Testis (tissue), 3 donors: Measurements from ENCODE around the gene GNAI1. TPM values are rescaled to one million over a fixed set of nuclear protein-coding genes. Genes with fewer than 3 reads are reported as not detected.

ENCODE experiments used
- DNase-seq: peaks from one replicate; pipeline ENCODE4 v3.0.0-alpha.2; 2019
- H3K27ac ChIP-seq, 2 donors: fragments of 200-600 bp; sonication (generic); one replicate each; pipeline ENCODE4 v1.5.1; 2019
- H3K27me3 ChIP-seq: fragments of 200-600 bp; sonication (generic); one replicate; pipeline ENCODE4 v1.5.1; 2019
- H3K36me3 ChIP-seq: fragments of 200-600 bp; sonication (generic); one replicate; pipeline ENCODE4 v1.5.1; 2017; ENCODE audit warnings: low read depth; ENCODE audit errors: missing control alignments
- H3K4me1 ChIP-seq: fragments of 200-600 bp; sonication (generic); one replicate; pipeline ENCODE4 v1.5.1; 2019
- H3K4me3 ChIP-seq, 2 donors: fragments of 200-600 bp; sonication (generic); one replicate each; pipeline ENCODE4 v1.5.1; 2017 to 2019
- H3K9me3 ChIP-seq: fragments of 200-600 bp; sonication (generic); one replicate; pipeline ENCODE4 v1.5.1; 2017
- POLR2A ChIP-seq: fragments of 450-650 bp; IDR thresholded peaks from one replicate; pipeline ENCODE4 v1.6.1; 2017; ENCODE audit warnings: antibody characterized with exemption, mild to moderate bottlenecking, moderate library complexity
- WGBS, 2 donors: methylation state at CpG; one replicate each; pipeline ENCODE4 v1.1.5; 2018; 5-methylcytosine and 5-hydroxymethylcytosine counted together
- intact Hi-C: fragments of 100-400 bp; cut with DNase I; formaldehyde crosslinking; loops from one replicate; pipeline ENCODE4 v1.15.1; 2023; ENCODE audit warnings: low total_unique reads
- polyA plus RNA-seq: library from polyadenylated mRNA; stranded (reverse); fragments of 350-450 nt; fragmentation: Illumina TruSeq; extraction: RNeasy Lipid Tissue Mini Kit (QIAGEN cat#74804); gene quantifications from one replicate; pipeline ENCODE4 v1.2.3, GENCODE V29; 2014; ENCODE audit warnings: low read depth, low replicate concordance; ENCODE audit not compliant: insufficient read depth
- total RNA-seq, 2 donors: library from RNA; depleted of rRNA; stranded (reverse); fragments of >200 nt; gene quantifications; one replicate each; pipeline ENCODE4 v1.2.3, GENCODE V29; 2016
- TF ChIP-seq, protein P1 (sequence below), 3 experiments: fragments of 450-650 bp in 2 of 3; fragments of 200-600 bp in 1 of 3; sonication (generic) in 1 of 3; IDR thresholded peaks; one replicate each; pipeline ENCODE4 v1.5.1; 2016 to 2019; ENCODE audit warnings: antibody characterized with exemption in 3 of 3, mild to moderate bottlenecking in 2 of 3, moderate library complexity in 1 of 3

The GNAI1 gene
- total and polyA plus RNA-seq, 3 donors from 2014 or later = 46.9 to 61.6 (median 59.0) TPM

DNA sequence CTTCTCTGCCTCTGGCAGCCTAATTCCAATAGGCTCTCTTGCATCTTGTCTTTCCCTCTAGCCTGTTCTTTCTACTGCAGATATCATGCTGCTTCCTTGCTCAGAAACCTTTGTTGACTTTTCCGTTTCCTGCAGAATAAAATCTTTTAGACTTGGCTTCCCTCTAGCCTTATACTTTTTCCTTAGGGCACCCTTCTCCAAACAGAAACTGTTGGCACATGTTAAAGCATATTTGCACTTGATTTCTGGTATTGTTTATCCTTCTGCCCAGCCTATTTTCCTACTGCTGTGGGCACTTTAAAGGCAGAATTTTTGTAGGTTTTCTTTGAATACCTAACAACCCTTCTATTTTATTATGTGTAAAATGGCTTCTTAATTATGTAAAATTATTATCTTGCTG is 4.6 kb downstream of the GNAI1 start:
- H3K27me3 ChIP-seq = no peaks in the 10 kb centered on the region
- H3K27ac ChIP-seq = no peak overlapping the region
- H3K4me3 ChIP-seq = no peak overlapping the region
- H3K4me1 ChIP-seq = peaks cover 15% of the 10 kb centered on the region
- no peaks in the 10 kb centered on the region for H3K9me3 ChIP-seq
- no peak for TF ChIP-seq POLR2A
- TF ChIP-seq, protein P1, sequence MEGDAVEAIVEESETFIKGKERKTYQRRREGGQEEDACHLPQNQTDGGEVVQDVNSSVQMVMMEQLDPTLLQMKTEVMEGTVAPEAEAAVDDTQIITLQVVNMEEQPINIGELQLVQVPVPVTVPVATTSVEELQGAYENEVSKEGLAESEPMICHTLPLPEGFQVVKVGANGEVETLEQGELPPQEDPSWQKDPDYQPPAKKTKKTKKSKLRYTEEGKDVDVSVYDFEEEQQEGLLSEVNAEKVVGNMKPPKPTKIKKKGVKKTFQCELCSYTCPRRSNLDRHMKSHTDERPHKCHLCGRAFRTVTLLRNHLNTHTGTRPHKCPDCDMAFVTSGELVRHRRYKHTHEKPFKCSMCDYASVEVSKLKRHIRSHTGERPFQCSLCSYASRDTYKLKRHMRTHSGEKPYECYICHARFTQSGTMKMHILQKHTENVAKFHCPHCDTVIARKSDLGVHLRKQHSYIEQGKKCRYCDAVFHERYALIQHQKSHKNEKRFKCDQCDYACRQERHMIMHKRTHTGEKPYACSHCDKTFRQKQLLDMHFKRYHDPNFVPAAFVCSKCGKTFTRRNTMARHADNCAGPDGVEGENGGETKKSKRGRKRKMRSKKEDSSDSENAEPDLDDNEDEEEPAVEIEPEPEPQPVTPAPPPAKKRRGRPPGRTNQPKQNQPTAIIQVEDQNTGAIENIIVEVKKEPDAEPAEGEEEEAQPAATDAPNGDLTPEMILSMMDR (IDR thresholded peaks at IDR 0.05) = no peak
- intact Hi-C loops = no loop called here
- WGBS, 2 donors = 7 to 30% methylated on average over 1 of the region's 1 CpG
- no peaks in the 10 kb centered on the region for H3K36me3 ChIP-seq
- DNase-seq = no peak

DNA sequence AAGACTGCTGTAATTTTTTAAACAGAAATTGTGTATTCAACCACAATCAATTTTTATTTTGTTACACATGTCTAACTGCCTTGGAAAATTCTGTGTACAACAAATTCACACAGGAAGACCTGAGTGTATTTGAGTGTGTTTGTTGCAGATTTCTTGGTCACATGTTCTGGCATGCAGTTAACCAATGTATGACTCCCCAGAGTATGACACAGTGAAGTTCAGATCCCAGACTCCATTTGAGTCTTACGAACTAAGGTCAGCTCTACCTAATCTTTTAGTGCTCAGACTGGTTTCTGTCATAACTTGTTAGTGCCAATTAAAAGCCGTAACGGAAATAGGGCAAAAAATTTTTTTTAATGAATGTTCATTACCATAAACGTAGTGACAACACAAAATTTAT is 5.8 kb downstream of the GNAI1 start:
- 73 to 75% methylated on average over 4 of the region's 4 CpGs for WGBS, 2 donors
- Histone ChIP-seq H3K27me3 (no peaks in the 10 kb centered on the region), H3K4me3 (no peak overlapping the region), H3K4me1 (peaks cover 15% of the 10 kb centered on the region), H3K9me3 (no peaks in the 10 kb centered on the region), H3K27ac (no peak overlapping the region), H3K36me3 (no peaks in the 10 kb centered on the region)
- DNase-seq = no peak
- intact Hi-C loops = no loop called here
- TF ChIP-seq POLR2A = no peak
- TF ChIP-seq, protein P1 (IDR thresholded peaks at IDR 0.05) = no peak

DNA sequence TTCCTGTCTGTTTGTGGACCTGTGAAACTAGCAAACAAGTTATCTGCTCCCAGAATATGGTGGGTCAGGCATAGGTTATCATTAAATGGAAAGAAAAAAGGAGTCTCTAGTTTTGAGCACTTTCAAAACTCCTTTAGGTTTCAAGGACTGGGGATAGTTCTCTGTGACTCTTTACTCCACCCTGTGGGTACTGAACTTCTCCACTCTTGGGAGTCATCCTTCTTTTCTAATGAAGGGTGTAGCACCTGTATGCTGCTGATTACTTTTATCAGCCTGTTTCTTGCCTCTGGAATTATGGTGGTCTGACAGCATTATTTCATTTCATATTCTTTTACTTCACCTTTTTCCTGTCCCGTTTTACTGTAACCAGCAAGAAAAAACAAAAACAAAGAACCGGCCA is 6.7 kb downstream of the GNAI1 start:
- Histone ChIP-seq H3K27ac (no peak overlapping the region), H3K36me3 (no peaks in the 10 kb centered on the region), H3K4me3 (no peak overlapping the region), H3K9me3 (no peaks in the 10 kb centered on the region), H3K27me3 (no peaks in the 10 kb centered on the region), H3K4me1 (peaks cover 17% of the 10 kb centered on the region)
- intact Hi-C loops = no loop called here
- no peak for DNase-seq
- TF ChIP-seq, protein P1 (IDR thresholded peaks at IDR 0.05) = no peak
- TF ChIP-seq POLR2A = no peak
- WGBS, 2 donors = 74 to 79% methylated on average over 2 of the region's 2 CpGs

DNA sequence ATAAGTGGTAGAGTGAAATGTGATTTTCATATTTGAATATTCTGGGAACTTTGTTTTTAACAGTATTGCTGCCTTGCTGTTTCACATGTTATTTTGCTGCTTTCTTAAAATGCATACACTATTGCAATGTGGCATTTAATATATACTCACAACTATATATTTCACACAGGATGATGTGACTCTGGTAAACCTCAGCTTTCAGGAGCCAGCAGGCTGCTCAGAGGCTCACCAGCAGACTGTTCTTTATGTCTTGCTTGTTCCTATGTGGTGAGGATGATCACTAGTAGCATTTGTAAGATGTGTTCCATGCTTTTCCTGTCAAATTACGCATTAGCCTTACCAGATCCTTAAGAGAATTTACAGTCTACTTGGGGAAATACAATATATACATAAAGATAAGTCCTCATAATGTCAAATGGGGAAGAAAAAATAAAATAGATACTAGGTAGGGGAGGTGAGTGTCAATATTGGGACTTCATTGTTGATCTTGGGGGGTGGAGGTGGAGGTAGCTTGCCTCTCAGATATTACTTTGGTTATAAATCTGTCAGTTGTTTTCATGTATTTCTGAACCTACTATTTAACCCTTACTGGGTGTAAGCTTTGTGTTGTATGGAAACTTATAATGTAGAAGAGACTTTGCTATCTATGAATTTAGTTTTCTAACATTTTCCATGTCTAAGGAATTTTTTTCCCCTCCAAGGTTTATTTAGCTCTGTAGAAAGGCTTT is 8.4 kb downstream of the GNAI1 start:
- H3K4me1 ChIP-seq = peaks cover 11% of the 10 kb centered on the region
- H3K4me3 ChIP-seq = no peak overlapping the region
- DNase-seq = no peak
- no peaks in the 10 kb centered on the region for H3K27me3 ChIP-seq
- intact Hi-C loops = no loop called here
- no peaks in the 10 kb centered on the region for H3K36me3 ChIP-seq
- no peaks in the 10 kb centered on the region for H3K9me3 ChIP-seq
- WGBS, 2 donors = 84 to 94% methylated on average over 1 of the region's 1 CpG
- TF ChIP-seq POLR2A = no peak
- TF ChIP-seq, protein P1 (IDR thresholded peaks at IDR 0.05) = no peak
- H3K27ac ChIP-seq = no peak overlapping the region

DNA sequence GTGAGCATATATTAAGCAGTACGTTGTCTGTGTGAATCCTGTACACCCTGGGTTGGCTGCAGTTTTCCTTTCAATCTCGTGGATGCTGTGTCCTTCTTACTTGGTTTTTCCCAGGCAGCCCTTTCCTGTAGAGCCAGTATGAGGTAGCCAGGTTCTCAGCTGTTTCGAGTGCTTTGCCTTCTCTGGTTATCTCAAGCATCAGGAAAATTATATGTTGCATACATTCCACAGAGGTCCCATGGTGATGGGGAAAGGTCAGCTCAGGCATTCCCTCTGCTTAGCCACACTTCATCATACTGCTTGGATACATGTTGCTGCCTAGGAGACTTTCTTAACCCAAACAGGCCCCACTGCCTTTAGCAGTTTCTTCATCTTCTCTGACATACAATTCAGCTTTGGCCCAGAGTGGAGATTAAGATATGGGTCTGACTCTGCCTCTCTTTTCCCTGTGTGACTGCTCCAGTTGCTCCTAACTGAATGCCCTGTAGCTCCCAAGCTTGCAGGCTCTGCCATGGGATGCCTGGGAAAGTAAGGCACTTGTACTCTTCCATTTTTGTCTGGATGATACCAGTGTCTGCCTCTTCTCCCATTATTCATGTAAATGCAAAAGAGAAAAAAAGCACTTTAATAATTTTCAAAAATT is 11.3 kb downstream of the GNAI1 start:
- Histone ChIP-seq H3K9me3 (no peaks in the 10 kb centered on the region), H3K36me3 (no peaks in the 10 kb centered on the region), H3K4me3 (no peak overlapping the region), H3K27me3 (no peaks in the 10 kb centered on the region), H3K27ac (no peak overlapping the region), H3K4me1 (peaks cover 4% of the 10 kb centered on the region)
- 53 to 54% methylated on average over 3 of the region's 3 CpGs for WGBS, 2 donors
- TF ChIP-seq, protein P1 (IDR thresholded peaks at IDR 0.05) = no peak
- TF ChIP-seq POLR2A = no peak
- intact Hi-C loops = no loop called here
- DNase-seq = no peak
